Keratinocyte (primary cell): ENCODE data around the gene CCDC28A.

Experiments
- EZH2 ChIP-seq: IDR thresholded peaks from one replicate; pipeline ENCODE4 v1.6.1; 2012; ENCODE audit warnings: inconsistent platforms, mild to moderate bottlenecking, low read length, moderate library complexity
- TF ChIP-seq, protein P1 (sequence below), 3 experiments: IDR thresholded peaks in 1 of 3; conservative IDR thresholded peaks in 1 of 3; optimal IDR thresholded peaks in 1 of 3; 2 replicates in 2 of 3; 3 replicates in 1 of 3; pipeline versions ENCODE3 to v1.5.1; 2011; ENCODE audit warnings: low read length in 3 of 3, mild to moderate bottlenecking in 3 of 3, moderate library complexity in 2 of 3, control low read depth in 1 of 3, inconsistent platforms in 1 of 3; ENCODE audit not compliant: insufficient read depth in 2 of 3; ENCODE audit errors: extremely low read depth in 1 of 3

DNA sequence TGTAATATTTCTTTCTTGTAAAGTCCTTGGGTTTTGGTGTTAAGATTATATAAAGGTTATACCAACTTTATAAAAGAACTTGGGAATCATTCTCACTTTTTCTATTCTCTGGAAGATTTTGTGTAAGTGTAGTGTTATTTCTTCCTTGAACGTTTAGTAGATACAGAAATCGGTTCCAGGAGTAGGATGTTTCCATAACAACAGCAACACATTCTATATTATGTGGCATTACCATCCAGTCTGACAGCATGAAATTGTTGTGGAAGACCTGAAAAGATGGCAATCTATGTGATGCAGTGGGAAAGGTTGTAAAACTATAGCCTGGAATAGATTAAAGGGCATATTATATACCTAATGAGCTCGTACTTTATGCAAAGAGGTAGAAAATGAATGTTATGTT, 36.1 kb downstream of the CCDC28A start:
- TF ChIP-seq, protein P1, sequence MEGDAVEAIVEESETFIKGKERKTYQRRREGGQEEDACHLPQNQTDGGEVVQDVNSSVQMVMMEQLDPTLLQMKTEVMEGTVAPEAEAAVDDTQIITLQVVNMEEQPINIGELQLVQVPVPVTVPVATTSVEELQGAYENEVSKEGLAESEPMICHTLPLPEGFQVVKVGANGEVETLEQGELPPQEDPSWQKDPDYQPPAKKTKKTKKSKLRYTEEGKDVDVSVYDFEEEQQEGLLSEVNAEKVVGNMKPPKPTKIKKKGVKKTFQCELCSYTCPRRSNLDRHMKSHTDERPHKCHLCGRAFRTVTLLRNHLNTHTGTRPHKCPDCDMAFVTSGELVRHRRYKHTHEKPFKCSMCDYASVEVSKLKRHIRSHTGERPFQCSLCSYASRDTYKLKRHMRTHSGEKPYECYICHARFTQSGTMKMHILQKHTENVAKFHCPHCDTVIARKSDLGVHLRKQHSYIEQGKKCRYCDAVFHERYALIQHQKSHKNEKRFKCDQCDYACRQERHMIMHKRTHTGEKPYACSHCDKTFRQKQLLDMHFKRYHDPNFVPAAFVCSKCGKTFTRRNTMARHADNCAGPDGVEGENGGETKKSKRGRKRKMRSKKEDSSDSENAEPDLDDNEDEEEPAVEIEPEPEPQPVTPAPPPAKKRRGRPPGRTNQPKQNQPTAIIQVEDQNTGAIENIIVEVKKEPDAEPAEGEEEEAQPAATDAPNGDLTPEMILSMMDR (optimal IDR thresholded peaks at IDR 0.05 in 1 of 3, IDR thresholded peaks at IDR 0.05 in 1 of 3, conservative IDR thresholded peaks at IDR 0.05 in 1 of 3; ENCODE audit: extremely low read depth in 1 of 3, insufficient read depth in 2 of 3, low read length in 3 of 3) = no peak
- TF ChIP-seq EZH2 = no peak
